ENCODE measurements around the gene NEURL1B.

Gene NEURL1B

DNA sequence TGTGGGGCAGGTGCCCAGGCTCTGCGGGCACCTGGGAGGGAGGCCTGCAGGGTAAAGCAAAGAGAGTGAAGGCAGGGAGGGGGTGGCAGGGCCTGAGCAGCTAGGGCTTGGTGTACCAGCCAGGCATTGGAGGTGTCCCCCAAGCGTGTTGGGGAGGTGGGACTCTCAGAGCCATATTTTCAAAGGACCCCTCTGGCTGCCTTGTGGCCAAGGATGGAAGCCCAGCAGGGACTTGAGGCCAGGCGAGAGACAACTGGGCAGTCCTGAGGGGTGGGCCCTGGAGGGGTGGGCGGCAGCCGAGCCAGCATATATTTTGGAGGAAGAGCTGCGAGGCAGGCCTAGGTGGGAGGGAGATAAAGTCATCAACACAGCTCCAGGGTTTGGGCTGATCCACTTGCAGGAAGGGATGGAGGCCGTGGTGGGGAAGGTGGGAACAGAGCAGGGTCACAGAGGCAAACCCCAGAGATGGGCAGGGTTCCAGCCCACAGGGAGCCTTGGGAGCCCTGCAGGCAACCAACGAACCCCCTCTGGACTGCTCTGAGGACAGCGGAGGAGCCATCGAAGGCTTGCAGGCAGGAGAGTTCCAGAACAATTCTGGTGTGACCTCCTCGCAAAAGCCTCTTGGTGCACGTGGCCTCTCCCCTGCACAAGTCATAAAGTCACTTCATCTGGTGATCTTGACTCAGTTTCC, 94.2 kb downstream of the NEURL1B start:
- peak overlapping the region; percentile 77 for H3K27ac Mint-ChIP-seq

DNA sequence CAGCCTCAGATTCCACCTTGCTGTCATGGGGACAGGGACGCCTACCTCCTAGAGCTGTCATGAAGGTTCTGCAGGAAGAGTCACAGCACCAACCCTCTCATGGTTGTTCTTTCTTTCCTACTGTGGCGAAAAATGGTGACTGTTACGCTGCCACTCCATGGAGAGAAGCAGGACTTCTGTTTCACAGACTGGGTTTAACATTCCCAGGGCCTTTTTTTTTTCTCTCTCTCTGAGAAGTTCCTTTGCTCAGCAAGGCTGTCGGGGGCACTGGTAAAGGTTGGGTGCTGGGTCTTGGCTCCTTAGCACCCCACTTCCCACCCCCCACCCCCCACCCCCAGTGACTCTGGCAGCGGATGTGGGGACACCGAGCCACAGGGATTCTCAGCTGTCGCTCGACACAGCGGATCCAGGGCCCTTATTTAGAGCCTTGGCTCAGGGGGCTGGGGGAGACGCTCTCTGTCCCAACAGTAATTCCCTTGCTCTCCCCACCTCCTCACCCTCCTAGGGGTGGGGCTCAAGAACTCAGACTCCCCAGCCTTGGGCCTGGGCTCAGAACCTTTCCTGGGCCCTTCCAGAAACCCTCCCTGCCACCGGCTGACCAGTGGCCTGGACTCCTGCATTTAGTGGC, 95.6 kb downstream of the NEURL1B start:
- Mint-ChIP-seq H3K9me3 (no peaks in the 10 kb centered on the region), H3K27ac (no peak overlapping the region), H3K36me3 (ENCODE audit: low read depth) (no peaks in the 10 kb centered on the region), H3K27me3 (ENCODE audit: low read depth, poor library complexity) (peaks cover 13% of the 10 kb centered on the region), H3K4me3 (no peak overlapping the region), H3K4me1 (peaks cover 45% of the 10 kb centered on the region)
- TF ChIP-seq, protein P1, sequence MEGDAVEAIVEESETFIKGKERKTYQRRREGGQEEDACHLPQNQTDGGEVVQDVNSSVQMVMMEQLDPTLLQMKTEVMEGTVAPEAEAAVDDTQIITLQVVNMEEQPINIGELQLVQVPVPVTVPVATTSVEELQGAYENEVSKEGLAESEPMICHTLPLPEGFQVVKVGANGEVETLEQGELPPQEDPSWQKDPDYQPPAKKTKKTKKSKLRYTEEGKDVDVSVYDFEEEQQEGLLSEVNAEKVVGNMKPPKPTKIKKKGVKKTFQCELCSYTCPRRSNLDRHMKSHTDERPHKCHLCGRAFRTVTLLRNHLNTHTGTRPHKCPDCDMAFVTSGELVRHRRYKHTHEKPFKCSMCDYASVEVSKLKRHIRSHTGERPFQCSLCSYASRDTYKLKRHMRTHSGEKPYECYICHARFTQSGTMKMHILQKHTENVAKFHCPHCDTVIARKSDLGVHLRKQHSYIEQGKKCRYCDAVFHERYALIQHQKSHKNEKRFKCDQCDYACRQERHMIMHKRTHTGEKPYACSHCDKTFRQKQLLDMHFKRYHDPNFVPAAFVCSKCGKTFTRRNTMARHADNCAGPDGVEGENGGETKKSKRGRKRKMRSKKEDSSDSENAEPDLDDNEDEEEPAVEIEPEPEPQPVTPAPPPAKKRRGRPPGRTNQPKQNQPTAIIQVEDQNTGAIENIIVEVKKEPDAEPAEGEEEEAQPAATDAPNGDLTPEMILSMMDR (IDR thresholded peaks at IDR 0.05): no peak
- DNase-seq: no peak

More for the DNA sequence above, 94.2 kb downstream of the NEURL1B start:
- no peak for DNase-seq
- TF ChIP-seq, protein P1 (IDR thresholded peaks at IDR 0.05): no peak
- no peaks in the 10 kb centered on the region for H3K9me3 Mint-ChIP-seq
- peaks cover 40% of the 10 kb centered on the region for H3K4me1 Mint-ChIP-seq
- H3K36me3 Mint-ChIP-seq (ENCODE audit: low read depth): no peaks in the 10 kb centered on the region
- no peak overlapping the region for H3K4me3 Mint-ChIP-seq
- peaks cover 15% of the 10 kb centered on the region for H3K27me3 Mint-ChIP-seq (ENCODE audit: low read depth, poor library complexity)

DNA sequence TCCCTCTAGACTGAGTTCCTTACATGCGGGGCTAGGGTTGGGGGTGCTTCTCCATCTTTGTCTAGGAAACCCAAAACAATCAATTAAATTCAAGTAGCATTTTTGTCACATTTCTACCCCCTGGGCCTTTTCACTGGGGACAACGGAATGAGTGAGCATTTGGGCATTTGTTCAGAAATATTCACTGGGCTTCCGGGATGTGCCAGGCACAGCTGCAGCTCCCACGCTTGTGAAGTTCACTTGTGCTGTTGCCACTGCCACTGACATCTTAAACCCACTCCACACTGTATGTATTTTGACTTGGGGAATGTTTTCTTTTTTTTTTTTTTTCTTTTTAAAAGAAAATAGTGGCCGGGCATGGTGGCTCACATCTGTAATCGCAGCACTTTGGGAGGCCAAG, 98.3 kb downstream of the NEURL1B start:
- Mint-ChIP-seq H3K4me1 (peaks cover 39% of the 10 kb centered on the region), H3K27ac (no peak overlapping the region), H3K4me3 (no peak overlapping the region), H3K36me3 (ENCODE audit: low read depth) (no peaks in the 10 kb centered on the region), H3K9me3 (no peaks in the 10 kb centered on the region), H3K27me3 (ENCODE audit: low read depth, poor library complexity) (peaks cover 13% of the 10 kb centered on the region)
- TF ChIP-seq, protein P1 (IDR thresholded peaks at IDR 0.05): no peak
- no peak for DNase-seq

DNA sequence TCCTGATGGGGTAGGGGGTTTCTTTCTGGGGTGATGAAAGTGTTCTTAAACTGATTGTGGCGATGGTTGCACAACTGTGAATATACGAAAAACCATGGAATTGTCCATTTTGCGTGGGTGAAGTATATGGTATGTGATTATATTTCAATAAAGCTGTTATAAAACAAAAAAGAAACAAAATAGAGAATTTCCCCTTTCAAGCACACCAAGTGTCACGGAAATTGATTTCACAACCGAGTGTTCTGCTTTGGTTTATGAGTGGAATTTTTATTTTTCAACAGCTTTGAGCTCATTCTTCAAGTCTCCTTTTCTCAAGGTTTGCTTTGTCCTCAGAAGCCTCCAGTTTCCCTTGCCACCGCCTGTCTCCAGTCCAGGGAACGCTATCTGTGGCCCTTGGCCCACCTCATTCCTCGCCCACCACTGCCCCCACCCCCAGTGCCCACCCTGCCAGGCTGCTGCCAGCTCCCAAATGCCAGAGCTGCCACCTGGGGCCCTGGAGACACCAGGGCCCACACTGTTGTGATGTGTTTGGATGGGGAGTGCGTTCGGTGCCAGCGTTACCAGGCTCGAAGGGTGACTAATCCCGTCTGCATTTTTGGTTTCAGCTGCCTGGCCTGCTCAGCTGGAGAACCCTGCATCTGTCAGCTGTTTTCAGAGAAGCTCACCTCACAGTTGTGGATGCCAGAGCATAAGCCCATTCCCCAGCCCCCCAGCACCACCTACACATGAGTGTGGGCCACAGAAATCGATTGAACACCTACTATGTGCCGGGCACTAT, 99.6 kb downstream of the NEURL1B start:
- Mint-ChIP-seq H3K4me1 (peaks cover 28% of the 10 kb centered on the region), H3K27me3 (ENCODE audit: low read depth, poor library complexity) (peaks cover 13% of the 10 kb centered on the region), H3K36me3 (ENCODE audit: low read depth) (no peaks in the 10 kb centered on the region), H3K4me3 (no peak overlapping the region), H3K27ac (no peak overlapping the region), H3K9me3 (peaks cover under 1% of the 10 kb centered on the region)
- DNase-seq: no peak
- TF ChIP-seq, protein P1 (IDR thresholded peaks at IDR 0.05): no peak

Data from nephron progenitor cell (in vitro differentiated cells).